ENCODE measurements around the gene SLC22A16. TPM values are rescaled to one million over a fixed set of nuclear protein-coding genes. Genes with fewer than 3 reads are reported as not detected.

The SLC22A16 gene
- total RNA-seq, 1 donor from 2014 or later = 1.4 TPM

GRCh38 chr6:110448846-110449540, 27.4 kb downstream of the SLC22A16 start:
- DNase-seq (ENCODE audit: low spot score) = no peak

DNA sequence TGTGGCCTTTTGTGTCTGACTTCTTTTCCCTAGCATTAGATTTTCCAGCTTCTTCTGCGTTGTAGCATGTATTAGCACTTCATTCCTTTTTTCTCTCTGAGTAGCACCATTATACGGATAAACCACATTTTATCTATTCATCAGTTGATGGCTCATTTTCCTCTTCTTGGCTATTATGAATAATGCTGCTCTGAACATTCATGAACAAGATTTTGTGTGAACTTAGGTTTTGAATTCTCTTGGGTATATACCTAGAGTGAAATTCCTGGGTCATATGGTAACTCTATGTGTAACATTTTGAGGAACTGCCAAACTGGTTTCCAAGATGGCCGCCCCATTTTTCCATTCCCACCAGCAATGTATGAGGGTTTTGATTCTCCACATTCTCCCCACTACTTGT, 28.7 kb downstream of the SLC22A16 start:
- no peak for DNase-seq (ENCODE audit: low spot score)

DNA sequence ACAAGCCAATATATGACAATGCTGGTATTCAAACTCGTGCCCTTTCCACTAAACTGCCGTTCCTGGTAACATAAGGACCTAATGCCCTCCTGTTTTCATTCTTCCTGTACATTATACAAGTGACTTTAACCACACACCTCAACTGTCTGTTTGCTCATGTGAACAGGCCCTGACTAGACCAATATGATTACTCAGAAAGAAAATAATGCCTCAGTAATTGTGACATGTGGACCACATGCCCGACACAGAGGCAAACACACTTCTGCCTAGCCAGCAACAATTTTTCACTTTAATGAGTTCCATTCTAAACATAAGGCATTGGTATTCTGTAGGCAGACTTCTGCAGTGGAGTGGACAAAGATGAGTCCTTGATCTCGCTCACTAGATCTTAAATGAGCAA, 30.0 kb downstream of the SLC22A16 start:
- no peak for DNase-seq (ENCODE audit: low spot score)

DNA sequence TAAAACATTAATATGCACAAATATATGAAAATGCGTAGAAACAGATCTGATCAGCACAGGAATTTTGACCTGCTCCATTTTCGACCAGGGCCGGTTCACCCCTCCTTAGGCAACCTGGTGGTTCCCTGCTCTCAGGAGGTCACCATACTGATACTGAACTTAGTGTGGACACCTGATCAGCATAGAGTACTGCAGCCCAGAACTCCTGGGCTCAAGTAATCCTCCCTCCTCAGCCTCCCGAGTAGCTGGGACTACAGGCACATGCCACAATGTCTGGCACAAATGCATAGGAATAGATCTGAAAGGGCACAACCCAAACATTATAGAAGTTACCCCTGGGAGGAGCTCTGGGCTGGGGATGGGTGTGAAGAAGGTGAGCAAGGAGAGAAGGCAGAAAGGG, 36.4 kb downstream of the SLC22A16 start:
- no peak for DNase-seq (ENCODE audit: low spot score)

- no peak for DNase-seq (ENCODE audit: low spot score)
Measured at GRCh38 chr6:110439356-110439755, 37.1 kb downstream of the SLC22A16 start.

- no peak for DNase-seq (ENCODE audit: low spot score)
Measured at GRCh38 chr6:110434961-110435602, 41.3 kb downstream of the SLC22A16 start.

DNA sequence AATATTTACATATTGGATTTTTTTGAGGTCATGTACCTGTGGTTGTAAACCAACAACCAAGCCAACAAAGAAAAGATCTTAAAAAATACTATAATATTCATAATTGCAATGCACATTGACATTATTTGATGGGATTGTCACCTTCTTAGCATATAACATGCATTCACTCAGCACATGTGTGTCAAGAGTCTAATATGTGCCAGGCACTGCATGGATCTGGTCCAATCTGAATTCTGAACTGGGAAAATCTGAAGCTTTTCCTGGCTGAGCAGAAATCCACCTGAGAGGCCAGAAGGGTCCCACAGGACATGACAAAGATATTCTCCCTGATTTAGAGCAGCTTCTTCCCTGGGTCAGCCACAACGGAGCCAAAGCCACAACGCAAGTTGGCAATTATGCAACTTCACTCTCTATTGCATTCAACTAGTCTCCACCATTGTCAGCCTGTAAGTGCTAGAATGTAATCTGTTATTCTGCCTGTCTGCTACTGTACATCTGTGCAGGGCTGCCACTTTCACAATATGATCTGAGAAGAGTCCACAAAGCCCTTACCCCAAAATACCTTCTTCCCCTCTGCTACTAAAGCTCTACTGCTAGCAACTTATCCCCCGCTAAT, 44.0 kb downstream of the SLC22A16 start:
- DNase-seq (ENCODE audit: low spot score) = no peak

- DNase-seq (ENCODE audit: low spot score) = no peak
Measured at GRCh38 chr6:110430741-110431140, 45.7 kb downstream of the SLC22A16 start.

DNA sequence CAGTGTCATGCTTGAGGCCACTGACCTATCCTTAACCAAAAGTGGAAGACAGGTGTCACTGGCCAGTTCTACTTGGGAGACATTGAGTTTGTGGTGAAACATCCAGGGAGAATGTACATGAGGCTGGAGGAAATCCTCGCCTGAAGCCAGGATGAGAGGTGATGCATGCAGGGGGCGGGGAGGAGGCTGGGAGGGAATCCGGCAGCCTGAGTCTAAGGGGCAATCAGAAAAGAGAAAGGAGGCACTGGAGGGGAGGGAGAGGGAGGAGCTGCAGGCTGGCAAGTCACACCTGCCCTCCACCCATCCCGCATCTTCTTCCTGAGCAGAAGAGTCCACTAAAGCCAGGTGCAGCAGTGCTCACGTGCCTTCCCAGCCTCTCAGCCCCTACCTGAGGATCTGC, 46.2 kb downstream of the SLC22A16 start:
- DNase-seq (ENCODE audit: low spot score) = no peak

GRCh38 chr6:110428153-110428552, 48.3 kb downstream of the SLC22A16 start:
- DNase-seq (ENCODE audit: low spot score) = no peak

DNA sequence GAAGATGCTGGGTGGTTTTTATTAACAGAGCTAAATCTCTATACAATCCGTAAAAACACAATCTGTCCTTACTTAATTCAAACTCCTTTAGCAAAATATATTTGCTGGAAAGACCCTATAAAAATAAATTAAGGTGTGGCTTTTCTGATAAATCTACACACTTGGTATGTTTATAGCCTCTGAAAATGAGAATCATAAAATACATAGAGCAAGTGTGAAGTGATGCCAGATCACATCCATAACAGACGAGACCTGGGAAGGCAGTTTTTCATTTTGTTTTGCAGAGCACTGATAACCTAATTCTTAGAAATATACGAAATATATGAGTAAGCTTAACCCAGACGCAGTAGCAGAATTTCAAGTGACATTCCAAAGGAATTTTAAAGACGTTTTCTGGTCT, 50.6 kb downstream of the SLC22A16 start:
- no peak for DNase-seq (ENCODE audit: low spot score)

DNA sequence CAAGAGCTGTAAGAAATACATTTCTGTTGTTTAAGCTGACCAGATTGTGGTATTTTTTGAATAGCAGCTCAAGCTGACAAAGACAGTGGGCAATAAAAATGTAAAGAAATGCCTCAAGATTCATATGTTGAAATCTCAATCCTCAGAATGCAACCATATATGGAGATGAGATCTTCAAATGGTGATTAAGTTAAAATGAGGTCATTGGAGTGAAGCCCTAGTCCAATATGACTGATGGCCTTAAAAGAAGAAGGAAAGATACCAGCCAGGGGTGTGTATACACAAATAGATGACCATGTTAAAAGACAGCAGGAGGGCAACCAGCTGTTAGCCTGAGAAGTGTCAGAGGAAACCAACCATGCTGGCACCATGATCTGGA, 54.0 kb downstream of the SLC22A16 start:
- no peak for DNase-seq (ENCODE audit: low spot score)

DNA sequence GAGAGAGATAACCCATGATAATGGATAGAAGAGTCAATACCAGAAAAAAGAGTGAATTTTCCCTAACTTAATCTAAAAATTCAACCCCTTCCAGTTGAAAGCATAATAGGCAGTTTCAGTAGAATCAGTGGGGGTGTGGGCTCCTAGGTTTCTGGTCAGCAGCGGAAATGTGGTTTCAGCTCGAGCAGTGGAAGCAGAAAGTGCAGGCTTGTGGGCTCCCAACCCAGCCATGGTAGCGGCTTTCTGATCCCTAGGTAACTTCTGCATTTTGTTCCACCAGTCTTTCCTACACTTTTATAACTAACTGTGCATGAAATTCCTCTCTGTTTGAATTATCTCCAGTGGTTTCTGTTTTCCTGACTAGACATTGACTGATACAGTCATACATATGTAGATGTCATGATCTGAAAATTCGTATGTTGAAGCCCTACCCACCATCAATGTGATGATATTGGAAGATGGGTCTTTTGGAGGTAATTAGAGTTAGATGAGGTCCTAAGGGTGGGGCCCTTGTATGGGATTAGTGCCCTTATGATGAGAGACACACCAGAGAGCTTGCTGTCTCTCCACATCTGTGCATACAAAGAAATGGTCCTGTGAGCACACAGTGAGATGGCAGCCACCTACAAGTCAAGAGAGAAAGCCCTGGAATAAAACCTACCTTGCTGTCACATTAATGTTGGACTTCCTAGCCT, 54.5 kb downstream of the SLC22A16 start:
- DNase-seq (ENCODE audit: low spot score) = no peak

DNA sequence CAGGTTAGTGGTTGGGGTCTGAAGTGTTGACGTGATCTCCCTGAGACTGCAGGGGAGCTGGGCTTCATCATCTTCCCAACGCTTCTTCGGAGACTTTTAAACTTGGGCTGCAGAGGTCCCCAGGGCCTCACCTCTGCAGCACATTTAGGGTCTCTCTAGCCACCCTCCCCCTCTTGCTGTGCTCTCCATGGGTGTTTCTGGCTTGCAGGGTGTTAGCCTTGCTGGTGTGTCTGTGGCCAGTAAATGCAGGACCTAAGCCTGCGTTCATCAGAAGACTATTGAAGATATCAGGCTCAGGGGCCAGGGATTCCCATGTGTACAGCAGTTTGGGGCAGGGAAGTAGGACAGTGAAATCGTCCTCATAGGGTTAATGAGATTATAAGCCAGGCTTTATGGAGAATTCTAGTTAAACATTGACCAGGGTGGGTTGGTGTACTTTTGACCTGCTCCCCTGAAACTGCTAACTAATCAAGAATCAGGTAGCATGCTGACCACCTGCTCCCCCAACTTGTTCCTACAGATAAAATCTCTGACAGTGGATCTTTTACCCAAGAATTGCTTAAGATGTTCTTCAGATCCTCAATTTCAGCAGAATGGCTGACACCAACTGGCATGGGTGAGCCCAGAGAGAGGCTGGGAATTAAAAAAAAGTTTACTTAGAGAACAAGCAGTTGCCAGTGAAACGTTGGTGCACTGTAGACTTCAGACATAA, 57.2 kb downstream of the SLC22A16 start:
- no peak for DNase-seq (ENCODE audit: low spot score)

GRCh38 chr6:110418594-110418993, 57.8 kb downstream of the SLC22A16 start:
- no peak for DNase-seq (ENCODE audit: low spot score)

GRCh38 chr6:110415086-110415916, 61.1 kb downstream of the SLC22A16 start, which contains the start of gene DDO:
TSS of gene DDO (minus strand) at chr6:110415575. CDS start at chr6:110413462, 2,113 bp downstream.
- no peak for DNase-seq (ENCODE audit: low spot score)

GRCh38 chr6:110414669-110415068, 61.7 kb downstream of the SLC22A16 start:
- DNase-seq (ENCODE audit: low spot score) = no peak

- DNase-seq (ENCODE audit: low spot score) = no peak
Measured at GRCh38 chr6:110412360-110412759, 64.1 kb downstream of the SLC22A16 start.

- no peak for DNase-seq (ENCODE audit: low spot score)
Measured at GRCh38 chr6:110410511-110410910, 65.9 kb downstream of the SLC22A16 start.

DNA sequence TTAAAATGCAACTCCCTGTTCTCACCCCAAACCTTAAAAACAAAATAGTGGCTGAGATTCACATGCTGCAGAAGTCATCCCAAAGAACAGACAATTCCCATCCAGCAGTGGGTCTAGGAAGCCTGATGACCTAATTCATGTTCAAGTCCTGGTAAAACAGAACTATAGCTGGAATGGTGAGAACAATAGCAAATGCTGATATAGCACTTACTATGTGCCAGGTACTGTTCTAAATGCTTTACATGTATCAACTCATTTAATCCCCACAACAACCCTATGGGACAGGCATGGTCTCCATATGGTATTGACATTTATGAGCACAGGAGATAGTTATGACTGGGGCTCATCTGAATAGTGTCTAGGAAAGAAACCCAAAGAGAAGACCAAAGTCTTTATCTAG, 66.6 kb downstream of the SLC22A16 start:
- DNase-seq (ENCODE audit: low spot score) = no peak

Data from mesenteric fat pad (tissue), 1 donor.